NB4 (cell line): Measurements from ENCODE around the gene EIPR1.

Source experiments
- DNase-seq: peaks from one replicate; pipeline ENCODE4 v3.0.0; 2010; ENCODE audit warnings: low read depth
- H3K4me3 ChIP-seq: one replicate; pipeline ENCODE4 v1.5.1; 2011; ENCODE audit warnings: mild to moderate bottlenecking, low read depth, low read length, moderate library complexity
- MYC ChIP-seq: IDR thresholded peaks from 2 replicates; pipeline ENCODE4 v1.6.1; 2011; ENCODE audit warnings: low read depth, low read length
- POLR2A ChIP-seq: IDR thresholded peaks from 2 replicates; pipeline ENCODE4 v1.6.1; 2011; ENCODE audit warnings: mild to moderate bottlenecking; ENCODE audit not compliant: insufficient read length; ENCODE audit errors: extremely low read depth
- TF ChIP-seq, protein P1 (sequence below): IDR thresholded peaks from 2 replicates; pipeline ENCODE4 v1.6.1; 2011; ENCODE audit warnings: low read depth, low read length
- TF ChIP-seq, protein P2 (sequence below): IDR thresholded peaks from one replicate; pipeline ENCODE4 v1.5.1; 2012; ENCODE audit warnings: low read depth, low read length

EIPR1 gene

DNA sequence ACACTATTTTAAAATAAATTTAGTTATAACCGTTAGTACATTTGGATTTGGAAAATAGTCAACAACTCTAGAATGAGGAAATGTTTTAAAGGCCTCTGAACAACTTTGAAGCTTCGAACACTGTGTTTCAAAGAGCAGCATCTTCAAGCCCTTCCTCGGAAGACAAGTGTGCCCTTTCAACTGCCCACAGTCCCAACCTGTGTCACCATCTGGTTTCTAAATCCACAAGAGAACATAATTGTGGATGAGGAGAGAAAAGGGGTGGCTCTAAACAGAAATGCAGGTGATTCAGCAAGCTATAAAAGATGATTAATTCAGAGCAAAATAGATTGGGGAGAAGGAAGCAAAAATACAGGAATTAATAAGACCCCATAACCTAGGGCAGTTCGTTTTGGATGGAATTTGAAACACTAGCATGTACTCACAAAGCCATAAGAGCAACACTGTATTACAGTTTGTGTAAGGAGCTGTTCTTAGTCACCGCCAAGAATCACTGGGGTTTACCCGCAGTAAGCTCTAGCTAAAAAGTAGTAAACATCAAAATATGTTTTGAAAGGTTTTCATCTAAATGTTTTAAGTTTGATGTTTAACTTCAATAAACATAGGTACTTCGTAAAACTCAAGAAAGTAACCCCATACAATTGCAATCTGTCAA, 160.7 kb downstream of the EIPR1 start:
- TF ChIP-seq MYC, result no peak
- TF ChIP-seq, protein P1, sequence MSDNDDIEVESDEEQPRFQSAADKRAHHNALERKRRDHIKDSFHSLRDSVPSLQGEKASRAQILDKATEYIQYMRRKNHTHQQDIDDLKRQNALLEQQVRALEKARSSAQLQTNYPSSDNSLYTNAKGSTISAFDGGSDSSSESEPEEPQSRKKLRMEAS, result no peak
- TF ChIP-seq, protein P2, sequence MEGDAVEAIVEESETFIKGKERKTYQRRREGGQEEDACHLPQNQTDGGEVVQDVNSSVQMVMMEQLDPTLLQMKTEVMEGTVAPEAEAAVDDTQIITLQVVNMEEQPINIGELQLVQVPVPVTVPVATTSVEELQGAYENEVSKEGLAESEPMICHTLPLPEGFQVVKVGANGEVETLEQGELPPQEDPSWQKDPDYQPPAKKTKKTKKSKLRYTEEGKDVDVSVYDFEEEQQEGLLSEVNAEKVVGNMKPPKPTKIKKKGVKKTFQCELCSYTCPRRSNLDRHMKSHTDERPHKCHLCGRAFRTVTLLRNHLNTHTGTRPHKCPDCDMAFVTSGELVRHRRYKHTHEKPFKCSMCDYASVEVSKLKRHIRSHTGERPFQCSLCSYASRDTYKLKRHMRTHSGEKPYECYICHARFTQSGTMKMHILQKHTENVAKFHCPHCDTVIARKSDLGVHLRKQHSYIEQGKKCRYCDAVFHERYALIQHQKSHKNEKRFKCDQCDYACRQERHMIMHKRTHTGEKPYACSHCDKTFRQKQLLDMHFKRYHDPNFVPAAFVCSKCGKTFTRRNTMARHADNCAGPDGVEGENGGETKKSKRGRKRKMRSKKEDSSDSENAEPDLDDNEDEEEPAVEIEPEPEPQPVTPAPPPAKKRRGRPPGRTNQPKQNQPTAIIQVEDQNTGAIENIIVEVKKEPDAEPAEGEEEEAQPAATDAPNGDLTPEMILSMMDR, result no peak
- no peak for TF ChIP-seq POLR2A

DNA sequence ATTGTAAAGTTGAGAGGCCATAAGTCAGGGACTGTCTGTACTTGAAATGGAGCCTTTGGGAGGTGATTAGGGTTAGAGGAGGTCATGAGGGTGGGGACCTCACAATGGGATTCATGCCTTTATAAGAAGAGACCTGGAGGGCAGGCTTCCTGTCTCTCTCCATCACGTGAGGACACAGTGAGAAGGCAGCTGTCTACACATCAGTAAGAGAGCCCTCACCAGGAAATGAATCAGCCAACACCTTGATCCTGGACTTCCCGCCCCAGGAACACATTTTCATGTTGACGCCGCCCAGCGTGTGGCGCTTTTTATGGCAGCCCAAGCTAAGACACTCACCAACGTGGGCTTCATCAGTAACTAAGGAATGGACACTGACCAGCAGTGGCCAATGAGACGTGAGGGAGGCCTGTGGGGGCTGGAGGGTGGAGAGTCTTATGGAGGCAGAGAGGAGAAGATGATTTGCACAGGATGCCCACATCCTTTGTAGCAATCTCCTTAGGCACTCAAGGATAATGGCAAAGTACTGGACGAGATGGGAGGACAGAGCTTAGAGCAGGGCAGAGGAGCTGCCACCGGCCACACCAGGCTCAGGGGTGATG, 162.7 kb downstream of the EIPR1 start:
- TF ChIP-seq POLR2A (no peak), MYC (no peak)
- TF ChIP-seq, protein P2, result no peak
- TF ChIP-seq, protein P1, result no peak

More for the DNA sequence above, 160.7 kb downstream of the EIPR1 start:
- no peak for DNase-seq
- no peak overlapping the region for H3K4me3 ChIP-seq

DNA sequence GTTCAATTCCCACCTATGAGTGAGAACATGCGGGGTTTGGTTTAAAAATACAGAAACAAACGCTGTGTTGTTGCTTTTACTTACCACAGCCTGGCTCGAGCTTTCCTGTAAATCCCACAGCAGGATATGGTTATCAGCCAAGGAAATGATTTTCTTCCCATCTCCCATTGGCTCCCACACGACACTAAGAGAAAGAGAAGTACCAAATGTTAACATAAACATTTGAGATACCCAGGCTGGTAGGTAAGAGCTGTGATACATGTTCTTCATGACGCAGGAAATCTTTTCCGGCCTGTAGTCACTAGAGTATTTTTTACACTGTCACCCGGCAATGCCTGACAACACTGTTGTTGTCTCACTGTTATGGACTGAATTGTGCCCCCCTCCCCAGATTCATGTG, 163.6 kb downstream of the EIPR1 start:
- no peak for TF ChIP-seq POLR2A
- no peak overlapping the region for H3K4me3 ChIP-seq
- no peak for DNase-seq

More for the DNA sequence above, 162.7 kb downstream of the EIPR1 start:
- H3K4me3 ChIP-seq, result no peak overlapping the region
- DNase-seq, result no peak

DNA sequence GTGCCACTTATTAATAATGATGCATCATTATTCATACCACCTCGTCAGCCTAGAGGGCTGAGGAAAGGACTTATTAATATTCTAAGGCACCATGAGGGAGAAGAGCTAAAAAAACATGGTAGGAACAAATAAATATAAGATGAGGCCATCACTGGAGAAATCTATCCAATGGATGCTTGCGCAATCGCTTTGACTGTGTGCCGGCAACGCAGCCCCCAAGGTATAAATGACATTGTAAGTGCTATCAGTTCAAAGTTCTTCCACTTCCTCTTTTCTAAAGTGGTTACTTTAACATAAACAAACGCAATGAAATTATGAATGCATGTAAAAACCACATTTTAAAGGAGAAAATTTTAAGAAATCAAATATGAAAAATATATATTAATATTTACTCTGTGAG, 164.6 kb downstream of the EIPR1 start:
- H3K4me3 ChIP-seq, result no peak overlapping the region
- DNase-seq, result no peak
- no peak for TF ChIP-seq POLR2A
- TF ChIP-seq, protein P1, result no peak
- TF ChIP-seq MYC, result no peak
- TF ChIP-seq, protein P2, result no peak

DNA sequence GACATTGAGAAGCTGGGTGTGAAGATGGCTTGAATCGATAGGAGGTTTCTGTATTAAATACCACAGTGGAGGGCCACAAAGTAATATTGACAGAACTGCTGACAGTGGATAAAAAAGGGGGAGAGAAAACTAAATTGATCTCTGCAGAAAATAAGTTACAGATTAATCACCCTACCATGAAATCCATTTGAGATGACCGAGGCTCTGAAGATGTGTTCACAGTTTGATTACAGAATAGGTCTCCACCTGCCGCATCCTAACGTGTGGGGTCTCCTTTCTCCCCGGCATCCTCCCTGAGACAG, 165.6 kb downstream of the EIPR1 start:
- H3K4me3 ChIP-seq, result no peak overlapping the region
- DNase-seq, result no peak
- TF ChIP-seq, protein P1, result no peak
- TF ChIP-seq POLR2A, result no peak
- TF ChIP-seq, protein P2, result no peak
- TF ChIP-seq MYC, result no peak

DNA sequence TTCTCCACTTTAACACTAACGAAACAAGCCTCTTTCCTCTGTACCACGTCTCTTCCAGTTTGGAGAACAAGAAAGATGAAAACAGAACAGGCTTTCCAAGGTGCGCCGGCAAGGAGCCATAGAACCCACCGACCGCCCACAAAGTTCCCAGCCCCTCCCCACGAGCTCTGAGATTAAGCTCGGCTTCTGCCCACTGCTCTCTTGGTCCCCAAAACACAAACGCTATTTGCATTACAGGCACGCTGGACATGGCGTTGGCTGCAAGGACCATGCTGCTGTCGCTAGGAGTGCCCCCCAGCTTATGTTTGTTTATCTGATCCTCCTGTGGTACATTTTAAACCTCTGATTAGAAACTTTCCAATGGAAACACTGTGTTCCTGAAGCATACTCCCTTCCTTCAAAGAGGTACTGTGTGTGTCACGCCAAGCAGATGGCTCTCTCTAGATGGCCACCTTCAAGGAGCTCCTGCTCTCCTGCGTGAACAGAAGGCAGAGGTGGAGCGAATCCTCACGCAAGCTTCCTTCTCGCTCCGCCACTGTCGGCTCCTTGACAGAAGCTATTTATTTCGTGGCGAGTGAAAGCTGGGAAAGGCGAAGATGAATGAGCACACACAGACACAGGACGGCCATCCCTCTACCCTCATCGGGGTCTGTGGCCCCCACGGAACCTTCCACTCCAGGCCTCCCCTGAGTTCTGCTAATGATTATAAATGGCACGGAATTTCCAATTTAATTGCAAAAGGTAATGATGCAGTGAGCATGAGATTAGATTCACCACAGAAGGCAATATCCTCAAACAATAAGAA, 166.2 kb downstream of the EIPR1 start:
- DNase-seq, result no peak
- TF ChIP-seq, protein P2, result no peak
- TF ChIP-seq POLR2A, result no peak
- TF ChIP-seq, protein P1, result no peak
- no peak for TF ChIP-seq MYC
- H3K4me3 ChIP-seq, result no peak overlapping the region
